ENCODE results near the gene LRRFIP2.

DNA sequence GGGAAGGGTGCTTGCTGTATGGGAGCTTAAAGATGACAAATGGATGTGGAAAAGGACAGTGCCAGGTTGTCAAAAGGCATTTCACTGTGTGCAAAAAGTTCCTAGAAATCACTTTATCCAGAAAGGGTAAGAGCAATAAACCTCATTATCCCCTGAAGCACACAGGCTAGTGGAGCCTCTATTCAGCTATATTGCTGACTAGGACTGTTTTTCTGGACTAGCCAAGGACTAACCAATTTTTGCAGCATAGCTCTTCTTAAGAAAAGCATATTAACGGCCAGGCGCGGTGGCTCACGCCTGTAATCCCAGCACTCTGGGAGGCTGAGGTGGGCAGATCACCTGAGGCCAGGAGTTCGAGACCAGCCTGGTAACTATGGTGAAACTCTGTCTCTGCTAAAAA lies 116.3 kb downstream of the LRRFIP2 start:
- TF ChIP-seq, protein P1, sequence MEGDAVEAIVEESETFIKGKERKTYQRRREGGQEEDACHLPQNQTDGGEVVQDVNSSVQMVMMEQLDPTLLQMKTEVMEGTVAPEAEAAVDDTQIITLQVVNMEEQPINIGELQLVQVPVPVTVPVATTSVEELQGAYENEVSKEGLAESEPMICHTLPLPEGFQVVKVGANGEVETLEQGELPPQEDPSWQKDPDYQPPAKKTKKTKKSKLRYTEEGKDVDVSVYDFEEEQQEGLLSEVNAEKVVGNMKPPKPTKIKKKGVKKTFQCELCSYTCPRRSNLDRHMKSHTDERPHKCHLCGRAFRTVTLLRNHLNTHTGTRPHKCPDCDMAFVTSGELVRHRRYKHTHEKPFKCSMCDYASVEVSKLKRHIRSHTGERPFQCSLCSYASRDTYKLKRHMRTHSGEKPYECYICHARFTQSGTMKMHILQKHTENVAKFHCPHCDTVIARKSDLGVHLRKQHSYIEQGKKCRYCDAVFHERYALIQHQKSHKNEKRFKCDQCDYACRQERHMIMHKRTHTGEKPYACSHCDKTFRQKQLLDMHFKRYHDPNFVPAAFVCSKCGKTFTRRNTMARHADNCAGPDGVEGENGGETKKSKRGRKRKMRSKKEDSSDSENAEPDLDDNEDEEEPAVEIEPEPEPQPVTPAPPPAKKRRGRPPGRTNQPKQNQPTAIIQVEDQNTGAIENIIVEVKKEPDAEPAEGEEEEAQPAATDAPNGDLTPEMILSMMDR (IDR thresholded peaks at IDR 0.05) = no peak
- TF ChIP-seq POLR2A (IDR thresholded peaks at IDR 0.05) = no peak
